Hematopoietic multipotent progenitor cell treated with erythropoietin and hydrocortisone succinate and interleukin-3 and kit ligand, for 15 days (in vitro differentiated cells): Measurements from ENCODE around the gene BSND.
"Not testable (repeated sequence)": the region's sequence is repeated elsewhere in the genome, so short reads cannot be mapped to it uniquely, and the experiment has no call there.

Experiments
- DNase-seq: peaks from one replicate; pipeline ENCODE4 v3.0.0-alpha.2; 2015; ENCODE audit warnings: low spot score

BSND gene

DNA sequence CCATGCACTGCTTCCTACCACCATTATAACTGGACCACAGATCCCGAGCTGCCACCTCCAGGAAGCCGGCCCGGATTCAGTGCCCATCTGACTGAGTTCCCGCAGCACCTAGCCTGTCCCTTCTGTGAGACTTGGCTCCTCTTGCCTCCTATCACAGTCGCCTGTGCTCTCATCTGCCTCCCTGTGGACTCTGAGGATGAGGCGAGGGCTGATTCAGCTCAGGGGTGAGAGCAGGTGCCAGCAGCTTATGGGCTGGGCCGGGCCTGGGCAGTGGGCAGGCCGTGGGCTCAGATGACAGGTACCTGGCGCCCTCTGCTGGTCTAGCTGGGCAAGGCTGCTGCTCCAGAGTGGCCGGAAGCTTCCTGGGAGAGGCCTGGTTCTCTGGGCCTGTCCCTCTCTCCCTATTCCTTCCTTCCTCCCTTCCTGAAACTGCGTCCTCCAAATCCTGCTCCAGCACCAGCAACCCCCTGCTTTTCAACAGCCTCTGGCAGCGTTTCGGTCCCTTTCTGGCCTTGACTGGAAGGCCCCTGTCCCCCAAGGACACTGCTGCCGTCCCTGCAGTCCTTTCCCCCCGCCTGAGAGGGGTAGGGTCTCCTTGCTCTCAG lies 23.3 kb downstream of the BSND start:
- DNase-seq = peak; percentile 62

DNA sequence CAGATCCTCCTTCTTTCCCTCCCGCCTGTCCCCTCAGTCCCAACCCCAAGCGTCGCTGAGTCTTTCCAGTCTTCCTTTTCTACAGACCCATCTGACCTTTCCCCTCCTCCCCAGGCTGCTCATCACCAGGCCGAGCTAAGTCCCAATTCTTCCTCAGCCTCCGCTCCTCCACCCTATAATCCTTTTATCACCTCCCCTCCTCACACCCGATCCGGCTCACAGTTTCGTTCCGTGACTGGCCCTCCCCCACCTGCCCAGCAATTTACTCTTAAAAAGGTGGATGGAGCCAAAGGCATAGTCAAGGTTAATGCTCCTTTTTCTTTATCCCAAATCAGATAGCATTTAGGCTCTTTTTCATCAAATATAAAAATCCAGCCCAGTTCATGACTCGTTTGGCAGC lies 25.4 kb downstream of the BSND start:
- DNase-seq = not testable (repeated sequence)

DNA sequence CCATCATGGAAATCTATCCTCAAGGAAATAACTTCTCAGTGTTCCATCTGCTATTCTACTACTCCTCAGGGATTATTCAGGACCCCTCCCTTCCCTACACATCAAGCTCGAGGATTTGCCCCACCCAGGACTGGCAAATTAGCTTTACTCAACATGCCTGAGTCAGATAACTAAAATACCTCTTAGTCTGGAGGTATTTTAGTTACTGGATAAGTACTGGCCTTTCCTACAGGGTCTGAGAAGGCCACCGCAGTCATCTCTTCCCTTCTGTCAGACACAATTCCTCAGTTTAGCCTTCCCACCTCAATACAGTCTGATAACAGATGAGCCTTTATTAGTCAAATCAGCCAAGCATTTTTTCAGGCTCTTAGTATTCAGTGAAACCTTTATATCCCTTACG lies 27.9 kb downstream of the BSND start:
- not testable (repeated sequence) for DNase-seq

DNA sequence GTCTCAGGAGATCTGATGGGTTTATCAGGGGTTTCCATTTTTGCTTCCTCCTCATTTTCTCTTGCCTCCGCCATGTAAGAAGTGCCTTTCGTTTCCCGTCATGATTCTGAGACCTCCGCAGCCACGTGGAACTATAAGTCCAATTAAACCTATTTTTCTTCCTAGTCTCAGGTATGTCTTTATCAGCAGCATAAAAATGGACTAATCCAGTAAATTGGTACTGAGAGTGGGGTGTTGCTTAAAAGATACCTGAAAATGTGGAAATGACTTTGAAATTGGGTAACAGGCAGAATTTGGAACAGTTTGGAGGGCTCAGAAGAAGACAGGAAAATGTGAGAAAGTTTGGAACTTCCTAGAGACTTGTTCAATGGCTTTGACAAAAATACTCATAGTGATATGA lies 32.4 kb downstream of the BSND start:
- DNase-seq = not testable (repeated sequence)

DNA sequence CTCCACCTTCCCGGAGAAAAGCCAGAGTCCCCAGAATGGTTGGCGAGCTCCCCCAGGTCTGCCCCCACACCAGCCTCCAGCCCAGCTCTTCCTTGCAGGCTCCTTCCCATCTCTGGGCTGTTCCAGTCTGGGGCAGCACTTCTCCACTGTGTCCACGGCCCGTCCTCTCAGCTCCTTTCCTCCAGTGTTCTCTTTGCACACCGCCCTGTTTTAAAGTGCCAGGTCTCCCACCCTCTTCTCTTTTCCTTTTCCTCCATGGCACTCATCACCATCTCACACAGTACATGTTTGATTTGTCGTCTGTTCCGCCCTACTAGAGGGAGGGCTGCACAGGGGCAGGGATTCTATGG lies 34.5 kb downstream of the BSND start:
- no peak for DNase-seq

DNA sequence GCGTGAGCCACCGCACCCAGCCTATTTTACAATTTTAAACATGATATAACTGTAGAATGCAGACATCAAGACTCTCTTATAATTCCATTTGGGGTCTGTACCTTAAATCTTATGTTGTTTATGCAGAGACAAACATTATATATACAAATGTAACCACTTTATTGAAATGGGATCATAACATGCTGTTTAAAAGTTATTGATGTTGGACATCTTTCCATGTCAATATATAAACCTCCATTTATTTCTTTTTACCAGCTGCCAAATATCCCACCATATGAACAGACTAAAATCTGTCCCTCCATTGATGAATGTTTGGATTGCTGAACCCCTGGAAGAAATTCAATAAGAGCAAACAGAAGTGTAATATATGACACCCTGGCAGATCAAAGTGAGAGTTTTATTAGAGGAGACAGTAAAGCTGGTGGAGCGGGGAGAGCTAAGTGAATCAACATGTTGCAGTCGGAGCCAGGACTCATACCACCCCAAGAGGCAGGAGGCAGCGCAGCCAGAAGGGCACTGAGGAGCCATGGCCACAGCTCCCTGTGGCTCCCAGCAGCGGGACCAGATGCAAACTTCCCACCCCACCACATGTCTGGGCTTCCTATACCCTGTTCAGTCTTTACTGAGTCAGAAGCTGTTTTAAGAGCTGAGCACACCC lies 35.9 kb downstream of the BSND start:
- DNase-seq = no peak

DNA sequence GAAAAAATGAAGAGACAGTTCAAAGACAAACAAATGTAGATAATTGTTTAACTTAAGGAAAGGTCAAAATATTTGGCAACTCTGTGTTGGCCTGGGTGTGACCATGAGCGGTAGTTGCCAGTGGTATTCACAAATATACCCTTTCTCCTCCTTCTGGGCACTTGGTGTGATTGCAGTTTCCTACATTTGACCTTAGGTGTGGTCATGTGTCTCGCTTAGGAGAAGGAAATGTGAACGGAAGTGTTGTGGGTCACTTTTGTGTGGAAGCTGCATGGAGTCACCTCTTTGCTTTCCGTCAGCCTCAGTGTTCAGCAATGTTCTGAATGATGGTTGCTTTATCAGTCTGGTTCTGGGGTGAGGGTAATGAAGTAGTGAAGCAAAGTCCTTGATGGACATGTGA lies 37.2 kb downstream of the BSND start:
- DNase-seq = no peak

DNA sequence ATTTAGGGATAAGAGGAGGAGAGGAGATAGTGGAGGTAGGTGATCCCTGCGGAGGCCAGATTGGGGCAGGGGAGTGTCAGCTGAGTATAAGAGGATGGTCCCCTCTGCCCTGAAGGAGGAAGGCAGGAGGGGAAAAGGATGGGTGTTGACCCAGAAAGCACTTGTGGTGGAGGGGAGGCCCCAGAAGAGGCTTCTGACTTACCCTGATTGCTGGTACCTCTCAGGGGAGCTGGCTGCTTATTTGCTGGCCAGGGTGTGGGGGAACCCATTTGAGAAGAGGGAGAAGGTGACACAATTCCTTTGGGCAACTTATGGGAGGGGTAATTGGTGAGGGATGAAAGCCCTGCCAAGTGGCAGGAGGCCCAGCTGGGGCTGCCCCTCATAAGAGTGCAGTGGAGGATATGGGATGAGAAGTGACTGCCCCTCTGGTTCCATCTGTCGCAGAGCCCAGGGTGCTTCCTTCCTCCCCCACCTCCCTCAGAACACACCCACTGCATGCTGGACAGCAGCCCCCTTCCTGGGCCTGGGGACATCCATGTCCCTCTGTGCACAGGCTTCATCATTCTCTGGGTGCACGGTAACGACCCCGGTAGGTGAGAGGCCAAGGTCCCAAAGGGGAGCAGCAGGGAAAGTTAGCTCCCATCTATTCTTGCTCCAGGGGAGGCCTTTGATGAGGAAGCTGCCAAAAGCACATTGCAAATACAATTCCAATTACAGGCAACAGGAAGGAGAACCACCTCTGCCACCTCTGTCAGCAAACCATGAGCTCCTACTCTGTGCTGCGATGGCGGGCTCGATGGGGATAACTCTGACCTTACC lies 39.2 kb downstream of the BSND start:
- DNase-seq = no peak

DNA sequence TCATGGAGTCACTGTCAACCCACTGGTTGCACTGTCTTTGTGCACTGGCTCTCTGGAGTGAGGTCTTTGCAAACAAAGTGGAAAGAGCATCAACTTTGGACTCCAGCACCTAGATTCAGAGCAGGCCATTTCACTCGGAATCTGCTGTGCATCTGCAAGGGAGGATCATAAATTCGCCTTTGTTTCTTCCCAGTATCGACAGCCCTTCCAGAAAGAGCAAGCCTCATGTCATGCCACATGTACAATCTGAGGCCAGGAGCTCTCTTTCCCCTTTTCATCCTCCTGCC lies 39.8 kb downstream of the BSND start:
- DNase-seq = no peak

DNA sequence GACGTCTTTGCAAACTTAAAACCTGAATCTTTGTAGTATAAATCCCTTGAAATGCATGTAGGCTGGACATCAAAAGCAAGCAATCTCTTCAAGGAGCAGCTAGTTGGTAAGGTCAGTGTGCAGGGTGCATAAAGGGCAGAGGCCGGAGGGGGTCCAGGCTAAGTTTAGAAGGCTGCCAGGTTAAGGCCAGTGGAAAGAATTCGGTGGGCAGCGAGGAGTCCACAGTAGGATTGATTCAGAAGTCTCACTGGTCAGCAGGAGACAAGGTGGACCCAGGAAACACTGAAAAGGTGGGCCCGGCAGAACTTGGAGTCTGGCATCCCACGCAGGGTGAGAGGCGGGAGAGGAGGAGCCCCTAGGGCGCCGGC lies 40.2 kb downstream of the BSND start:
- DNase-seq = no peak

DNA sequence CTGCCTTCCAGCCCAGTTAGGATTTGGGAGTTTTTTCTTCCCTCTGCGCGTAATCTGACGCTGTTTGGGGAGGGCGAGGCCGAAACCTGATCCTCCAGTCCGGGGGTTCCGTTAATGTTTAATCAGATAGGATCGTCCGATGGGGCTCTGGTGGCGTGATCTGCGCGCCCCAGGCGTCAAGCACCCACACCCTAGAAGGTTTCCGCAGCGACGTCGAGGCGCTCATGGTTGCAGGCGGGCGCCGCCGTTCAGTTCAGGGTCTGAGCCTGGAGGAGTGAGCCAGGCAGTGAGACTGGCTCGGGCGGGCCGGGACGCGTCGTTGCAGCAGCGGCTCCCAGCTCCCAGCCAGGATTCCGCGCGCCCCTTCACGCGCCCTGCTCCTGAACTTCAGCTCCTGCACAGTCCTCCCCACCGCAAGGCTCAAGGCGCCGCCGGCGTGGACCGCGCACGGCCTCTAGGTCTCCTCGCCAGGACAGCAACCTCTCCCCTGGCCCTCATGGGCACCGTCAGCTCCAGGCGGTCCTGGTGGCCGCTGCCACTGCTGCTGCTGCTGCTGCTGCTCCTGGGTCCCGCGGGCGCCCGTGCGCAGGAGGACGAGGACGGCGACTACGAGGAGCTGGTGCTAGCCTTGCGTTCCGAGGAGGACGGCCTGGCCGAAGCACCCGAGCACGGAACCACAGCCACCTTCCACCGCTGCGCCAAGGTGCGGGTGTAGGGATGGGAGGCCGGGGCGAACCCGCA lies 40.8 kb downstream of the BSND start, which contains the start of gene PCSK9:
TSS of gene PCSK9 (plus strand) at position 207 of the 741 bp plus-strand sequence. CDS start at position 497, 290 bp downstream.
- no peak for DNase-seq

DNA sequence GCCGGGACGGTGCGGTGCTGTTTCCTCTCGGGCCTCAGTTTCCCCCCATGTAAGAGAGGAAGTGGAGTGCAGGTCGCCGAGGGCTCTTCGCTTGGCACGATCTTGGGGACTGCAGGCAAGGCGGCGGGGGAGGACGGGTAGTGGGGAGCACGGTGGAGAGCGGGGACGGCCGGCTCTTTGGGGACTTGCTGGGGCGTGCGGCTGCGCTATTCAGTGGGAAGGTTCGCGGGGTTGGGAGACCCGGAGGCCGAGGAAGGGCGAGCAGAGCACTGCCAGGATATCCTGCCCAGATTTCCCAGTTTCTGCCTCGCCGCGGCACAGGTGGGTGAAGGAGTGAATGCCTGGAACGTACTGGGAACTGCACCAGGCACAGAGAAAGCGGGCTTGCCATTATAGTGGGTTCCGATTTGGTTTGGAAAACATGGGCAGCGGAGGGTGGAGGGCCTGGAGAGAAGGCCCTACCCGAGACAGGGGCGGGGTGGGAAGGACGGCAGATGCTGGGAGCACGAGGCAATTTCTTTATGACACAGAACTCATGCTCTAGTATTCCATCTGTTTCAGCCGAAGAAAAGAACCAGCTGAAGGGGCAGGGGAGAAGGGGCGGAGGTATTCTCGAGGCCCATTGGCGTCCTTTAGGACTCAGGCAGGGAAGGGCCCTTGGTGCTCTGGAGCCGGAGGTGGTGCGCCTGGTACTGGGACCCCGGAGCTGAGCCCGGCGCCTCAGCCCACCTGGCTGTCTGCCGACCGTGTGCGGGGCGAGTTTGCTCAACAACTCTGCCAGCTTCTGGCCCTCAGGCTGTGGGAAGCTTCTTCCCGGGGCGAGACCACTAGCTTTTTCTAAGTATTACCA lies 41.6 kb downstream of the BSND start:
- DNase-seq = no peak

DNA sequence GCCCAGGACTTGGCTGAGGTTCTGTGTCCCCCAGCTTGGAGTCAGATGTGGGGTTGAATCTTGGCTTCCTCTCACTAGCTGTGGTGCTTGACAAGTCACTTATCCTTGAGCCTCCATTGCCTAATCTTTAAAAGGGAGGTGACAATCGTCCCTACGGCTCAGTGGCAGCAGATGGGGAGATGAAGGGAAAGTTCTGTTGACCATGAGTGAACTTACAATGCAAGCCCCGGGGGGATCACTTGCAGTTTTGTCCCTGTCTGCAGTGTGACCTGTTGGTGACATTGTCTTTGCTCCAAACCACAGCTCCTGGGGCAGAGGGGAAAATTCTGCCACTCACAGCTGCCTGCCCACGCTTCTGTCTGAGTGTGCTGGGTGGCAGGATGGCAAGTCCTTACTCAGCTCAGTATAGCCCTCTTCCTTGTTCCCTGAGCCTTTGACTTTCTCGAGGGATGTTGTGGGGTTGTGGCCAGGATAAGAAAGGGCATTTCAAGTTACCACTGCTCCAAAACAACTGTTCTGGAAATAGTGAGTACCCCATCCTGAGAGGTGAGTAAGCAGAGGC lies 42.3 kb downstream of the BSND start:
- DNase-seq = no peak

DNA sequence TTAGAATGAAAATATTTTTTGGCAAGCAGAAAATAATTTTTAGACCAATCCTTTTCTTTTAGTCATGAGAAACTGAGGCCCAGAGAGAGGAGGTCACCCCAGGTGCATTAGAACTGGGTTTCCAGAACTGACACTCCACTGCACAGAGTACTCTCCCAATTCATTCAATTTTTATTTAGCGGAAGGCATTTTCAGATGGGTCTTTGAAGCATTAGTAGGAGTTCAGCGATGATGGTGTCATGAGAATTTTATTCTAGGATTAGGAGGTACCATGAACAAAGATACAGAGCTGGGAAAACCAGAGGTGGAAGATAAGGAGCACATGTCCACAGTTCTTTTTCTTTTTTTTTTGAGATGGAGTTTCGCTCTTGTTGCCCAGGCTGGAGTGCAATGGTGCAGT lies 42.9 kb downstream of the BSND start:
- DNase-seq = no peak

DNA sequence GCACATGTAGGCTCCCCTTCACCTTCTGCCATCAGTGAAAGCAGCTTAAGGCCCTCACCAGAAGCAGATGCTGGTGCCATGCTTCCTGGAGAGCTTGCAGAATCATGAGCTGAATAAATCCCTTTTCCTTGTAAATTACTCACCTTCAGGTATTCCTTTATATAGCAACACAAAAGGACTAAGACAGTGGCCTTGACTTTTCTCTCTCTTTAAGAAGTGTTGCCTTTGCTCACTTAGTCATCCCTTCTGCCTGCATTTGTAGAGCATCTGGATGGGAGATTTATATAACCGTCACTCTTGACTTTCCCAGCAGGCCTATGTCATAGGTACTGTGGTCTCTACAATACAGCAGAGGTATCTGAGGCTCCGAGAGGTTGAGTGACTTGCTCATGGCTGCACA lies 44.3 kb downstream of the BSND start:
- no peak for DNase-seq

DNA sequence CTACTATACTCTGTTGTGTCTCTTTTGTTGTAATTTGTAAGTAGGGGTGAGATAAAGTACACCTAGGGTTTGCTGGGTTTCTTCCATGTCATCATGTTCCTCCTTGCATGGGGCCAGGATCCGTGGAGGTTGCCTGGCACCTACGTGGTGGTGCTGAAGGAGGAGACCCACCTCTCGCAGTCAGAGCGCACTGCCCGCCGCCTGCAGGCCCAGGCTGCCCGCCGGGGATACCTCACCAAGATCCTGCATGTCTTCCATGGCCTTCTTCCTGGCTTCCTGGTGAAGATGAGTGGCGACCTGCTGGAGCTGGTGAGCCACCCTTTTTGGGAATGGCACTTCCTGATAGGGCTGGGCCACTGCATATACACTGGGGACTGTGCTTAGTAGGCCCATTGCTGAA lies 45.0 kb downstream of the BSND start:
- no peak for DNase-seq

DNA sequence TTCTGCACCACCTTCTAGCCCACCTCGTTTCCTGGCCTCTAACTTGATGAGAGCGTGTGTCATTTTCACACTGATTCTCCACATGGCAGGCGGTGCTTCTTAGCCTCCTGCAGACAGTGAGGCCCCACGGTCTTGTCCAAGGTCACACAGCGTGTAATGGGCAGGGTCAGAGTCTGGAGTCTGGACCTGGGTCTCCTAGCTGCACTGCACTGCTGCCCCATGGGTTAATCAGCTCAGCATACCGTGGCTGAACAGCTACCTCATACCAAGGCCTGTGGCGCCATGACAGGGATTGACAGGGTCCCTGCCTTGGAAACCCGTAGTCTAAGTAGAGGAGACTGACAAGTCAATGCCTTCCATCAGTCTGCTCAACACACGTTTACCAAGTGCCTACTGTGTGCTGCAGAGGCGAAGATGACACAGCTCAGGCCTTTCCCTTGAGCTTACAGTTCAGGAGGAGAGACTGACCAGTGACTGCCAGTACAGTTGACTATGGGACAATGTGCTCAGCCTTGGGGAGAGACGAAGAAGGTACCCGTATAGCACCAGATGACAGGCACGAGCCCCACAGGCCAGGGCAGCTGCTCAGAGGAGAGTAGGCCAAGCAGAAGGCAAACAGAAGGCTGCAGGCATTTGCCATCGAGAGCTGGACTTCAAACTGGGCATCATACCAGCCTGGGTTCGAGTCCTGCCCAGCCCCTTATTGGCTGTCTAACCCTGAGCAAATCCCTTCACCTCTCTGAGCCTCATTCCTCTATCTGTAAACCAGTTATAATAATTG lies 46.1 kb downstream of the BSND start:
- no peak for DNase-seq

DNA sequence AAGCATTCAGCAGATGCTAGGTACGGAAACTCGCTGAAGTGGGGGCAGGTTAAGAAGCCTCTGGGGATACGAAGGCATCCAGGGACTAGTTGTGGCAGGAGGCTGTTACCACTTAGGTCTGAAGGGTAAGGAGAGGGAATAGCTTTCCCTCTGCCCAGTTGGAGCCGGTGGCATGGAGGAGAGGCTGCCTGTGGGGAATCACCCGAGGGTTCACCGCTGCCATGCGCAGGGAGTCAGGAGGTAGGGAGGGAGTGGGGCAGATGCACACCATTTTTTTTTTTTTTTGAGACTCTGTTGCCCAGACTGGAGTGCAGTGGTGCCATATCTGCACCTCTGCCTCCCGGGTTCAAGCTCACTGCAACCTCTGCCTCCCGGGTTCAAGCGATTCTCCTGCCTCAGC lies 46.7 kb downstream of the BSND start:
- no peak for DNase-seq

DNA sequence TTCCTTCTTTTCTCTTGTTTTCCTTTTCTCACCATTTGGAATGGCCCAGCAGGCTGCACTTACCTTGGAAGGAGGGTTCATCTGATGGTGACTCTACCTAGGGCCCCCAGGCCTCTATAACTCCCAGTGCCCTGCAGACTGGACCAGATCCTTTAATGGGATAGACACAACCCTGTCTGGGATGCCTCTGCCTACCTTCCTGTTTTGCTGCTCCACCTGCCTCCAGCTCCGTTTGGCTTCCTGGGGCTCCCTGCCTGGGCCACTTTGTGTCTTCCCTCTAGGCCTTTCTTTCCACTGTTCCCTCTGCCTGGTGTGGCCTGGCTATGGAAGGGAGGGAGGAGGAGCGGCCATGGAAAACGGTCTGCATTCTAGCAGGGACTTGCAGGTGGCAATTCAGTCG lies 48.1 kb downstream of the BSND start:
- no peak for DNase-seq

DNA sequence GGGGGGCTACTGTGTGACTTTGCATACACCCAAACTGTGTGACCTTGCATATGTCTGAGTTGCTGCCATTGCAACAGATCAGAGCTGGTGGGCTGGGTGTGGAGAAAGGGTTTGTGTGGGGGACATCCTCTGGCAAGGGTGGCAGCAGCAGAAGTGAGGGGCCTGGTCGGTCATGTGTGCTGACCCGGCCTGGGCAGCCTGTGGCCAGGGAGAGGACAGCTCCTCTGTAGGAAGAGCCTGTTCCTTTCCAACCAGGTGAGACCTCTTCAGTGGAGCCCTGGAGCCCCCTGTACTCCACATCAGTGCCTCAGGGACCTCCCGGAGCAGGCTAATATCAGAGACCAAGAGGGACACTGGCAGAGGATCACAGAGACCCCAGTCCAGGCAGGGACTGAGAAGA lies 48.9 kb downstream of the BSND start:
- DNase-seq = no peak
